Measurements from ENCODE around the gene EFNB2.

GRCh38 chr13:106477303-106477702 is 58.2 kb downstream of the EFNB2 start:
- TF ChIP-seq CTCF (IDR thresholded peaks at IDR 0.05) (no peak), POLR2AphosphoS5 (IDR thresholded peaks at IDR 0.05; ENCODE audit: low read depth, low read length) (no peak)
